ENCODE results near the gene SLC66A2.

SLC66A2 gene

GRCh38 chr18:79869591-79870300, 81.7 kb downstream of the SLC66A2 start:
- TF ChIP-seq USF1 (IDR thresholded peaks at IDR 0.05) = no peak
- TF ChIP-seq CEBPB (IDR thresholded peaks at IDR 0.05) = no peak
- no peak for TF ChIP-seq EGR1 (IDR thresholded peaks at IDR 0.05)
- TF ChIP-seq EP300 (IDR thresholded peaks at IDR 0.05; ENCODE audit: borderline replicate concordance) = no peak
- TF ChIP-seq TCF12 (IDR thresholded peaks at IDR 0.05; ENCODE audit: low read depth) = no peak
- no peak for TF ChIP-seq CREB1 (IDR thresholded peaks at IDR 0.05; ENCODE audit: low read depth)
- no peak for TF ChIP-seq ZBTB7A (IDR thresholded peaks at IDR 0.05; ENCODE audit: low read depth)
- TF ChIP-seq RAD21 (IDR thresholded peaks at IDR 0.05; ENCODE audit: low read depth) = no peak
- no peak for TF ChIP-seq TAF1 (IDR thresholded peaks at IDR 0.05; ENCODE audit: low read depth)
- TF ChIP-seq YY1 (IDR thresholded peaks at IDR 0.05; ENCODE audit: low read depth) = no peak

GRCh38 chr18:79868811-79869541, 82.5 kb downstream of the SLC66A2 start:
- TF ChIP-seq TEAD4 (IDR thresholded peaks at IDR 0.05) (no peak), FOXM1 (IDR thresholded peaks at IDR 0.05; ENCODE audit: borderline replicate concordance, low read depth) (no peak), USF1 (IDR thresholded peaks at IDR 0.05) (no peak), EP300 (IDR thresholded peaks at IDR 0.05; ENCODE audit: borderline replicate concordance) (no peak), CREB1 (IDR thresholded peaks at IDR 0.05; ENCODE audit: low read depth) (no peak), REST (IDR thresholded peaks at IDR 0.05; ENCODE audit: low read depth) (no peak)

- TF ChIP-seq FOXM1 (IDR thresholded peaks at IDR 0.05; ENCODE audit: borderline replicate concordance, low read depth) (no peak), TCF12 (IDR thresholded peaks at IDR 0.05; ENCODE audit: low read depth) (no peak), NFIC (IDR thresholded peaks at IDR 0.05) (no peak), EP300 (IDR thresholded peaks at IDR 0.05; ENCODE audit: borderline replicate concordance) (no peak), YY1 (IDR thresholded peaks at IDR 0.05; ENCODE audit: low read depth) (no peak), MAX (IDR thresholded peaks at IDR 0.05) (no peak), RAD21 (IDR thresholded peaks at IDR 0.05; ENCODE audit: low read depth) (no peak), CEBPB (IDR thresholded peaks at IDR 0.05) (no peak)
Measured at GRCh38 chr18:79868168-79868784, 83.2 kb downstream of the SLC66A2 start.

- TF ChIP-seq FOXM1 (IDR thresholded peaks at IDR 0.05; ENCODE audit: borderline replicate concordance, low read depth) (no peak), EGR1 (IDR thresholded peaks at IDR 0.05) (no peak), NFIC (IDR thresholded peaks at IDR 0.05) (no peak), EP300 (IDR thresholded peaks at IDR 0.05; ENCODE audit: borderline replicate concordance) (no peak), TCF12 (IDR thresholded peaks at IDR 0.05; ENCODE audit: low read depth) (no peak), ZBTB7A (IDR thresholded peaks at IDR 0.05; ENCODE audit: low read depth) (no peak), TAF1 (IDR thresholded peaks at IDR 0.05; ENCODE audit: low read depth) (no peak), REST (IDR thresholded peaks at IDR 0.05; ENCODE audit: low read depth) (no peak), USF1 (IDR thresholded peaks at IDR 0.05) (no peak), CEBPB (IDR thresholded peaks at IDR 0.05) (no peak), MAX (IDR thresholded peaks at IDR 0.05) (no peak), YY1 (IDR thresholded peaks at IDR 0.05; ENCODE audit: low read depth) (no peak), TEAD4 (IDR thresholded peaks at IDR 0.05) (no peak), RAD21 (IDR thresholded peaks at IDR 0.05; ENCODE audit: low read depth) (no peak), CREB1 (IDR thresholded peaks at IDR 0.05; ENCODE audit: low read depth) (no peak)
Measured at GRCh38 chr18:79867666-79868065, 83.8 kb downstream of the SLC66A2 start.
